ENCODE data around the gene RPL13.

Gene RPL13

DNA sequence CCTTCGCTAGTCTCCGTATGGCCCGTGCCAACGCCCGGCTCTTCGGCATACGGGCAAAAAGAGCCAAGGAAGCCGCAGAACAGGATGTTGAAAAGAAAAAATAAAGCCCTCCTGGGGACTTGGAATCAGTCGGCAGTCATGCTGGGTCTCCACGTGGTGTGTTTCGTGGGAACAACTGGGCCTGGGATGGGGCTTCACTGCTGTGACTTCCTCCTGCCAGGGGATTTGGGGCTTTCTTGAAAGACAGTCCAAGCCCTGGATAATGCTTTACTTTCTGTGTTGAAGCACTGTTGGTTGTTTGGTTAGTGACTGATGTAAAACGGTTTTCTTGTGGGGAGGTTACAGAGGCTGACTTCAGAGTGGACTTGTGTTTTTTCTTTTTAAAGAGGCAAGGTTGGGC is 2.5 kb downstream of the RPL13 start:
- Histone ChIP-seq H3K27ac (ENCODE audit: low read depth, low read length) (no peak overlapping the region; the same call in 1 of the 2 replicates), H4K20me1 (ENCODE audit: control insufficient read depth, insufficient read depth, low read depth, low read length) (peaks cover 37% of the 10 kb centered on the region), H3K4me3 (ENCODE audit: low read length) (peak overlapping the region; percentile 97)

GRCh38 chr16:89563639-89564392 is 3.3 kb downstream of the RPL13 start:
- Histone ChIP-seq H3F3A (ENCODE audit: control insufficient read depth, insufficient read depth) (peaks cover 66% of the 10 kb centered on the region), H3K27ac (ENCODE audit: low read depth, low read length) (peak overlapping the region; percentile 17; the same call in 1 of the 2 replicates), H3K4me2 (ENCODE audit: low read length) (peak overlapping the region; percentile 85), H3K79me2 (ENCODE audit: control insufficient read depth, low read length) (peaks cover 43% of the 10 kb centered on the region), H3K27me3 (ENCODE audit: control insufficient read depth, low read length) (no peaks in the 10 kb centered on the region), H3K9me3 (ENCODE audit: control insufficient read depth, insufficient read depth, low read length) (no peaks in the 10 kb centered on the region), H3K4me1 (ENCODE audit: control insufficient read depth, low read length) (peaks cover 53% of the 10 kb centered on the region), H4K20me1 (ENCODE audit: control insufficient read depth, insufficient read depth, low read depth, low read length) (peaks cover 37% of the 10 kb centered on the region), H3K9me2 (replicated peaks; ENCODE audit: control insufficient read depth, low read length) (no peaks in the 10 kb centered on the region), H3K4me3 (ENCODE audit: low read length) (peak overlapping the region; percentile 97), H3K36me3 (ENCODE audit: control insufficient read depth, low read length) (peaks cover 62% of the 10 kb centered on the region)
- TF ChIP-seq CTCF (IDR thresholded peaks at IDR 0.05; ENCODE audit: low read depth, low read length, poor library complexity, severe bottlenecking): no peak
- no peak for TF ChIP-seq EZH2phosphoT487 (IDR thresholded peaks at IDR 0.05; ENCODE audit: borderline replicate concordance, low read length)

More for the DNA sequence above, 2.5 kb downstream of the RPL13 start:
- H3K9me2 ChIP-seq (replicated peaks; ENCODE audit: control insufficient read depth, low read length): no peaks in the 10 kb centered on the region
- H3K4me1 ChIP-seq (ENCODE audit: control insufficient read depth, low read length): peaks cover 53% of the 10 kb centered on the region
- H3F3A ChIP-seq (ENCODE audit: control insufficient read depth, insufficient read depth): peaks cover 66% of the 10 kb centered on the region
- no peaks in the 10 kb centered on the region for H3K9me3 ChIP-seq (ENCODE audit: control insufficient read depth, insufficient read depth, low read length)
- peaks cover 64% of the 10 kb centered on the region for H3K36me3 ChIP-seq (ENCODE audit: control insufficient read depth, low read length)
- no peak for TF ChIP-seq CTCF (IDR thresholded peaks at IDR 0.05; ENCODE audit: low read depth, low read length, poor library complexity, severe bottlenecking)
- TF ChIP-seq EZH2phosphoT487 (IDR thresholded peaks at IDR 0.05; ENCODE audit: borderline replicate concordance, low read length): no peak
- peaks cover 43% of the 10 kb centered on the region for H3K79me2 ChIP-seq (ENCODE audit: control insufficient read depth, low read length)
- no peaks in the 10 kb centered on the region for H3K27me3 ChIP-seq (ENCODE audit: control insufficient read depth, low read length)
- H3K4me2 ChIP-seq (ENCODE audit: low read length): peak overlapping the region; percentile 85

- peaks cover 62% of the 10 kb centered on the region for H3K36me3 ChIP-seq (ENCODE audit: control insufficient read depth, low read length)
- TF ChIP-seq CTCF (IDR thresholded peaks at IDR 0.05; ENCODE audit: low read depth, low read length, poor library complexity, severe bottlenecking) (no peak), EZH2phosphoT487 (IDR thresholded peaks at IDR 0.05; ENCODE audit: borderline replicate concordance, low read length) (no peak)
- peaks cover 66% of the 10 kb centered on the region for H3F3A ChIP-seq (ENCODE audit: control insufficient read depth, insufficient read depth)
These were observed 4.2 kb downstream of the RPL13 start for GRCh38 chr16:89564476-89565255.

More at GRCh38 chr16:89564476-89565255, 4.2 kb downstream of the RPL13 start:
- no peaks in the 10 kb centered on the region for H3K27me3 ChIP-seq (ENCODE audit: control insufficient read depth, low read length)
- H3K4me1 ChIP-seq (ENCODE audit: control insufficient read depth, low read length): peaks cover 47% of the 10 kb centered on the region
- H3K9me3 ChIP-seq (ENCODE audit: control insufficient read depth, insufficient read depth, low read length): no peaks in the 10 kb centered on the region
- peaks cover 42% of the 10 kb centered on the region for H3K79me2 ChIP-seq (ENCODE audit: control insufficient read depth, low read length)
- H3K9me2 ChIP-seq (replicated peaks; ENCODE audit: control insufficient read depth, low read length): no peaks in the 10 kb centered on the region
- peak overlapping the region; percentile 85 for H3K4me2 ChIP-seq (ENCODE audit: low read length)
- H3K4me3 ChIP-seq (ENCODE audit: low read length): peak overlapping the region; percentile 97
- H3K27ac ChIP-seq (ENCODE audit: low read depth, low read length): peak overlapping the region; percentile 17
- H4K20me1 ChIP-seq (ENCODE audit: control insufficient read depth, insufficient read depth, low read depth, low read length): peaks cover 37% of the 10 kb centered on the region
